CD4-positive, alpha-beta T cell (primary cell): ENCODE data around the gene GABRB2. TPM values are rescaled to one million over a fixed set of nuclear protein-coding genes. Genes with fewer than 3 reads are reported as not detected.

Experiments
- ATAC-seq: fragments of 200-7000 bp; cut with Tn5 transposase; one replicate; pipeline ENCODE4 v1.10.0; 2022; ENCODE audit warnings: mild to moderate bottlenecking; ENCODE audit not compliant: poor library complexity
- CTCF ChIA-PET: fragments of 350-600 bp; sonication (Branson Sonifier 250); formaldehyde crosslinking; loops from one replicate; lab custom pipeline; 2021; ENCODE audit warnings: antibody characterized with exemption, inconsistent platforms; lab: Charles Lee
- POLR2A ChIA-PET: fragments of 350-600 bp; sonication (Branson Sonifier 250); formaldehyde crosslinking; loops from one replicate; lab custom pipeline; 2021; ENCODE audit warnings: antibody characterized with exemption, inconsistent platforms; lab: Charles Lee
- DNase-seq, 14 experiments: peaks; one replicate each; pipeline ENCODE4 v3.0.0-alpha.2; 2013 to 2020; ENCODE audit warnings: mixed read lengths in 2 of 14
- H3K27ac ChIP-seq, 2 donors: one replicate each; pipeline versions ENCODE4 v1.5.1 to v1.7.0; 2013; ENCODE audit warnings: low read length in 2 of 2, low read depth in 1 of 2, mild to moderate bottlenecking in 1 of 2
- H3K27me3 ChIP-seq, 2 experiments: 1 replicate in 1 of 2; 2 replicates in 1 of 2; pipeline versions ENCODE4 v1.6.1 to v1.7.0; 2013; ENCODE audit warnings: low read length in 2 of 2, control low read depth in 1 of 2, mild to moderate bottlenecking in 1 of 2, moderate library complexity in 1 of 2; ENCODE audit not compliant: insufficient read depth in 2 of 2, control insufficient read depth in 1 of 2
- H3K36me3 ChIP-seq: one replicate; pipeline ENCODE4 v1.6.1; 2013; ENCODE audit warnings: low read length, control low read depth; ENCODE audit not compliant: insufficient read depth
- H3K4me1 ChIP-seq: one replicate; pipeline ENCODE4 v1.6.1; 2013; ENCODE audit warnings: low read length, control low read depth; ENCODE audit not compliant: insufficient read depth
- H3K4me3 ChIP-seq: one replicate; pipeline ENCODE4 v1.5.1; 2013; ENCODE audit warnings: mild to moderate bottlenecking, low read length, moderate library complexity
- H3K9me3 ChIP-seq, 2 experiments: 1 replicate in 1 of 2; 2 replicates in 1 of 2; pipeline versions ENCODE4 v1.6.1 to v1.7.0; 2013; ENCODE audit warnings: low read length in 2 of 2, mild to moderate bottlenecking in 2 of 2, control low read depth in 1 of 2, moderate library complexity in 1 of 2; ENCODE audit not compliant: control insufficient read depth in 1 of 2, insufficient read depth in 1 of 2
- H3K27ac Mint-ChIP-seq: one replicate; pipeline ENCODE4 v1.8.0; 2020; ENCODE audit warnings: mixed read lengths
- H3K27me3 Mint-ChIP-seq: one replicate; pipeline ENCODE4 v1.8.0; 2021; ENCODE audit warnings: mixed read lengths
- H3K36me3 Mint-ChIP-seq: one replicate; pipeline ENCODE4 v1.8.0; 2021; ENCODE audit warnings: low read depth, mixed read lengths
- H3K4me1 Mint-ChIP-seq: one replicate; pipeline ENCODE4 v1.8.0; 2021; ENCODE audit warnings: low read depth, mixed read lengths
- H3K4me3 Mint-ChIP-seq: one replicate; pipeline ENCODE4 v1.8.0; 2020; ENCODE audit warnings: mild to moderate bottlenecking, mixed read lengths
- H3K9me3 Mint-ChIP-seq: one replicate; pipeline ENCODE4 v1.8.0; 2020; ENCODE audit warnings: mixed read lengths
- intact Hi-C, 2 experiments: fragments of 100-400 bp; cut with DNase I in 1 of 2; cut with micrococcal nuclease in 1 of 2; formaldehyde crosslinking; loops; one replicate each; pipeline versions ENCODE4 v1.15.1 to v1.9.0; 2023 to 2025; cut with DNase I, micrococcal nuclease
- total RNA-seq, 174 experiments: library from RNA in 2 of 174; stranded (reverse) in 2 of 174; gene quantifications; one replicate each; pipeline ENCODE4 v1.2.3 and lab custom pipeline; 2021 to 2026
- TF ChIP-seq, protein P1 (sequence below): fragments of 200-600 bp; IDR thresholded peaks from one replicate; pipeline ENCODE4 v1.8.0; 2022; ENCODE audit warnings: antibody characterized with exemption, mild to moderate bottlenecking

The GABRB2 gene
- total RNA-seq, 2 experiments from 2014 or later, result not detected

DNA sequence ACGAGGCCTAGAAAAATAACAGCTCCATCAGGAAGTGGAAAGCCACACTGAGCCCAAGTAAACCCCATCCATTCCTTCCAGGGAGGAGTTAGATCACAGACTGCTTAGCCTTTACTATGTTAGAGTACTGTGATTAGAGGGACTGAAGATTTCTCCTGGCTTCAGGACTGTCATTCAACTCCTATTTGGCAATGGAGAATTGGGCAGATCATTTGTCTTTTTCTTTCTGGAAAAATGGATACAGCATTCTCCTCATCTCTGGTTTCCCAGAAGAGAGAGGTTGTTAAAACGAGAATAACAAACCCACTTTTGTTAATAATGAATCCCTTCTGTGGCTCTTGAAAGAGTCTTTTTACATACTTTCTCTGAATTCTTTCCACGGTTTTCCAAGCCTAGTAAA lies 150.4 kb downstream of the GABRB2 start:
- no peak for DNase-seq
- H3K4me3 Mint-ChIP-seq, result no peak overlapping the region
- no peaks in the 10 kb centered on the region for H3K4me1 ChIP-seq
- H3K27me3 Mint-ChIP-seq, result no peaks in the 10 kb centered on the region
- ChIA-PET POLR2A (no interaction called here), CTCF (no interaction called here)
- H3K27ac ChIP-seq, result no peak overlapping the region
- no peaks in the 10 kb centered on the region for H3K27me3 ChIP-seq
- H3K27ac Mint-ChIP-seq, result no peak overlapping the region
- H3K4me1 Mint-ChIP-seq, result no peaks in the 10 kb centered on the region
- intact Hi-C loops, result no loop called here
- TF ChIP-seq, protein P1, sequence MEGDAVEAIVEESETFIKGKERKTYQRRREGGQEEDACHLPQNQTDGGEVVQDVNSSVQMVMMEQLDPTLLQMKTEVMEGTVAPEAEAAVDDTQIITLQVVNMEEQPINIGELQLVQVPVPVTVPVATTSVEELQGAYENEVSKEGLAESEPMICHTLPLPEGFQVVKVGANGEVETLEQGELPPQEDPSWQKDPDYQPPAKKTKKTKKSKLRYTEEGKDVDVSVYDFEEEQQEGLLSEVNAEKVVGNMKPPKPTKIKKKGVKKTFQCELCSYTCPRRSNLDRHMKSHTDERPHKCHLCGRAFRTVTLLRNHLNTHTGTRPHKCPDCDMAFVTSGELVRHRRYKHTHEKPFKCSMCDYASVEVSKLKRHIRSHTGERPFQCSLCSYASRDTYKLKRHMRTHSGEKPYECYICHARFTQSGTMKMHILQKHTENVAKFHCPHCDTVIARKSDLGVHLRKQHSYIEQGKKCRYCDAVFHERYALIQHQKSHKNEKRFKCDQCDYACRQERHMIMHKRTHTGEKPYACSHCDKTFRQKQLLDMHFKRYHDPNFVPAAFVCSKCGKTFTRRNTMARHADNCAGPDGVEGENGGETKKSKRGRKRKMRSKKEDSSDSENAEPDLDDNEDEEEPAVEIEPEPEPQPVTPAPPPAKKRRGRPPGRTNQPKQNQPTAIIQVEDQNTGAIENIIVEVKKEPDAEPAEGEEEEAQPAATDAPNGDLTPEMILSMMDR, result no peak
- H3K36me3 Mint-ChIP-seq, result no peaks in the 10 kb centered on the region
- H3K4me3 ChIP-seq, result no peak overlapping the region
- no peaks in the 10 kb centered on the region for H3K36me3 ChIP-seq
- H3K9me3 Mint-ChIP-seq, result no peaks in the 10 kb centered on the region
- ATAC-seq, result no peak
- no peaks in the 10 kb centered on the region for H3K9me3 ChIP-seq

DNA sequence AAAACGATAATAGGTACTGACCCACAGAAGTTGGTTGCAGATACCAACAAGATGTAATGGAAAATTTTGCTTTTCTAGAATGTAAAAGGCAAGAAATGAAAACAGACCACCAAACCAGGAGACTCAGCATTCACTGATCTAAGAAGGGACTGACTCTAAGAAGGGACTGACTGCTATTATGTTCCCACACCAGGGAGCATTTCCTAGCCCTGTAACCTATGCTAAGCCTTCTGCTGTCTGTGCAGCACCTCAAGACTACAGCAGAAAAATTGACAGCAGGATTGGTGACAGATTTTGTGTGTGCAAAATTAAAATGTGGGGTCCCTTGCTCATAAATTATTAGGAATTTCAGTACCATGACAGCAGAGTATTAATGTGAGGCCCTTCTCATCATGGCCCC lies 154.8 kb downstream of the GABRB2 start:
- CTCF ChIA-PET, result no interaction called here
- Histone ChIP-seq H3K27me3 (no peaks in the 10 kb centered on the region), H3K27ac (no peak overlapping the region), H3K36me3 (no peaks in the 10 kb centered on the region), H3K9me3 (no peaks in the 10 kb centered on the region), H3K4me1 (no peaks in the 10 kb centered on the region), H3K4me3 (no peak overlapping the region)
- POLR2A ChIA-PET, result no interaction called here
- intact Hi-C loops, result no loop called here
- no peak for DNase-seq
- Mint-ChIP-seq H3K27me3 (no peaks in the 10 kb centered on the region), H3K4me1 (no peaks in the 10 kb centered on the region), H3K9me3 (no peaks in the 10 kb centered on the region), H3K27ac (no peak overlapping the region), H3K36me3 (no peaks in the 10 kb centered on the region), H3K4me3 (no peak overlapping the region)
- ATAC-seq, result no peak
- TF ChIP-seq, protein P1, result no peak

DNA sequence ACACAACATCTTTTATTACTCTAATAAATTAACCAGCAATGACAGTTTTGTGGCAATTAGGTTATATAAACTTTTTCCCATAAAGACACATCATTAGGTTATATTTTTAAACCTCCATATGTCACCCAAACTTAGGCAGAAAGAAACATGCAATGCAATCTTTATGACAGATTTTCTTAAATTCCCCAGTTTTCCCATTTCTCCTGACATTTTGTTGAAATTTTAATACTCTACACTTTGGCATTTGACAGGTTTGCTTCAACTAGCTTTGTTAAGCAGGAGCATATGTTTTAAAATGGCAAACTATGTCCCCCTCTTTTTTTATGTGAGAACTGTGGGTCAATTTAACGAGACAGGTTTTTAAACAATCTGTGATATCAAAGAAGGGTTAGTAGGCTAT lies 155.5 kb downstream of the GABRB2 start:
- ATAC-seq (no peak), DNase-seq (no peak)
- TF ChIP-seq, protein P1, result no peak
- no peak overlapping the region for H3K27ac ChIP-seq
- no peaks in the 10 kb centered on the region for H3K9me3 Mint-ChIP-seq
- no peaks in the 10 kb centered on the region for H3K27me3 Mint-ChIP-seq
- H3K27ac Mint-ChIP-seq, result no peak overlapping the region
- no peaks in the 10 kb centered on the region for H3K36me3 Mint-ChIP-seq
- H3K27me3 ChIP-seq, result no peaks in the 10 kb centered on the region
- no peaks in the 10 kb centered on the region for H3K36me3 ChIP-seq
- no peaks in the 10 kb centered on the region for H3K9me3 ChIP-seq
- no peak overlapping the region for H3K4me3 ChIP-seq
- intact Hi-C loops, result no loop called here
- H3K4me1 ChIP-seq, result no peaks in the 10 kb centered on the region
- ChIA-PET CTCF (no interaction called here), POLR2A (no interaction called here)
- no peaks in the 10 kb centered on the region for H3K4me1 Mint-ChIP-seq
- H3K4me3 Mint-ChIP-seq, result no peak overlapping the region
